ENCODE measurements around the gene ATG5.

Gene ATG5

GRCh38 chr6:106143665-106144064 lies 181.9 kb downstream of the ATG5 start:
- ChIA-PET POLR2A (ENCODE audit: low non-redundant PET) (no interaction called here), CTCF (interaction anchor here (0.6 kb wide), 1 partner anchor 38 kb away, joined by 3 read pairs; no protein-coding TSS in a partner anchor)
- no peak for DNase-seq (ENCODE audit: low spot score)
- TF ChIP-seq, protein P1, sequence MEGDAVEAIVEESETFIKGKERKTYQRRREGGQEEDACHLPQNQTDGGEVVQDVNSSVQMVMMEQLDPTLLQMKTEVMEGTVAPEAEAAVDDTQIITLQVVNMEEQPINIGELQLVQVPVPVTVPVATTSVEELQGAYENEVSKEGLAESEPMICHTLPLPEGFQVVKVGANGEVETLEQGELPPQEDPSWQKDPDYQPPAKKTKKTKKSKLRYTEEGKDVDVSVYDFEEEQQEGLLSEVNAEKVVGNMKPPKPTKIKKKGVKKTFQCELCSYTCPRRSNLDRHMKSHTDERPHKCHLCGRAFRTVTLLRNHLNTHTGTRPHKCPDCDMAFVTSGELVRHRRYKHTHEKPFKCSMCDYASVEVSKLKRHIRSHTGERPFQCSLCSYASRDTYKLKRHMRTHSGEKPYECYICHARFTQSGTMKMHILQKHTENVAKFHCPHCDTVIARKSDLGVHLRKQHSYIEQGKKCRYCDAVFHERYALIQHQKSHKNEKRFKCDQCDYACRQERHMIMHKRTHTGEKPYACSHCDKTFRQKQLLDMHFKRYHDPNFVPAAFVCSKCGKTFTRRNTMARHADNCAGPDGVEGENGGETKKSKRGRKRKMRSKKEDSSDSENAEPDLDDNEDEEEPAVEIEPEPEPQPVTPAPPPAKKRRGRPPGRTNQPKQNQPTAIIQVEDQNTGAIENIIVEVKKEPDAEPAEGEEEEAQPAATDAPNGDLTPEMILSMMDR (conservative IDR thresholded peaks at IDR 0.05; ENCODE audit: low read depth), result no peak
- H3K27ac ChIP-seq, result no peak overlapping the region

DNA sequence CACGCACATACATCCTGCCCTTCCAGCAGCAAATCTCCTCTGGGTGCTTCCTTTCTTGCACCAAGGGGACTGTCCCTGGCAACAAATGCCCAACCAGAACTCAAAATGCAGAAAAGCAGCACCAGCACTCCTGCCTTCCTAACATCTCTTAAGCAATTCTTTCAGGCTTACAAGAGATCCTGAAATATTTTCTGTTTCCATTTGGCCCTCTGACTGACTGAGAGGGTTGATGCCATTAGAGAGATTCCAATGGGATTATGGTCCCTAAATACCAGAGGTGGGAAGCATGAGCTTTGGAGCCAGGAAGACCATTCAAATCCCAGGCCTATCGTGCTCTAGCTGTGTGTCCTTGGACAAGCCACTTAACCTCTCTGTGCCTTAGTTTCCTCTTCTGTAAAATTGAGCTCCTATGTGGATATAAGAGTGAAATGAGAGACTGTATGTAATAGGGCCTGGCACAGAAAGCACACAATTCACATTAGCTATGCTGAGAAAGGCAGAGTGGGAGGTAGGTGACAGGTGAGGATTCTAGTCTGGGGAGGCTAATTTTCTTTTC lies 182.6 kb downstream of the ATG5 start:
- ChIA-PET CTCF (no interaction called here), POLR2A (ENCODE audit: low non-redundant PET) (no interaction called here)
- H3K27ac ChIP-seq, result no peak overlapping the region
- TF ChIP-seq, protein P1 (conservative IDR thresholded peaks at IDR 0.05; ENCODE audit: low read depth), result no peak
- DNase-seq (ENCODE audit: low spot score), result no peak

DNA sequence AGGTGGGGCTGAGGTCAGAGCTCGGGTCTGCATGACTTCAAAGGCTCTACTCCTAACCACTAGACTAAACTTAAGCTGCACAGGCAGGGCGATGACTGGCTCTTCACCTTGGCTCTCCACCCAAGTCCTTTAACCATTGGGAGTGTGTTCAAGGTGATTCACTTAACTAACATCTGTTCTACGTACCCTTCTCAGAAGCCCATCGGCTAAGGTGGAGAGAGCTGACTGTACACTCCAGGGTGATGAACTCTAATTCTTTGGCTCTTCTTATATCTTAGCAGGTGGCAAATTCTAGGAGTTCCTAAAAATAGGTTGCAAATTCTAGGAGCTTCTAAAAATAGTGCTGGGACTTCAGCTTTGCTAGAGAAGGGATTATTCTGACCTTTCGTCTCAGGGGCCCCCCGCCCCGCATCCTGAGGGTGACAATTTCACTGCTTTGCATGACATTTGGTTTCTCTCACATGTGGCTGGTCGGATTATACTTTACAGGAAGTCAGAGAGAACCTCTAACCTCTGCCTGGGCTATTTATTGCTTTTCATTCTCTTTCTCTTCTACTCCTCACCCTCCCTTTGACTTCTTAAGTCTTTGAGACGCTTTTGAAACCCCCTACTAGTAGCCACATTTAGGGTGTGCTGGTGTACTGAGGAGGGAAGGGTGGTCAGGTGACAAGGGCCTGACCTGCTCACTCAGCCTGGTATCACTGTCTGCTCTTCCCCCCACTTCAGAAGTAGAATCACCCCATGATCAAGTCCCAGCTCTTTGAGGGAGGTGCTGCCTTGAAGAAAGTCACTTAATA lies 183.9 kb downstream of the ATG5 start:
- ChIA-PET CTCF (interaction anchor here (0.6 to 1.2 kb wide), 2 partner anchors 52 to 697 kb away, joined by 3 read pairs; no protein-coding TSS in a partner anchor), POLR2A (ENCODE audit: low non-redundant PET) (no interaction called here)
- TF ChIP-seq, protein P1 (conservative IDR thresholded peaks at IDR 0.05; ENCODE audit: low read depth), result no peak
- DNase-seq (ENCODE audit: low spot score), result no peak
- no peak overlapping the region for H3K27ac ChIP-seq

- POLR2A ChIA-PET (ENCODE audit: low non-redundant PET), result no interaction called here
- CTCF ChIA-PET, result no interaction called here
- TF ChIP-seq, protein P1 (conservative IDR thresholded peaks at IDR 0.05; ENCODE audit: low read depth), result no peak
- no peak for DNase-seq (ENCODE audit: low spot score)
- H3K27ac ChIP-seq, result no peak overlapping the region
These were observed 187.4 kb downstream of the ATG5 start for GRCh38 chr6:106138151-106138550.

- no peak overlapping the region for H3K27ac ChIP-seq
- CTCF ChIA-PET, result no interaction called here
- POLR2A ChIA-PET (ENCODE audit: low non-redundant PET), result no interaction called here
- DNase-seq (ENCODE audit: low spot score), result no peak
- TF ChIP-seq, protein P1 (conservative IDR thresholded peaks at IDR 0.05; ENCODE audit: low read depth), result no peak
These were observed 188.7 kb downstream of the ATG5 start for GRCh38 chr6:106136845-106137244.

GRCh38 chr6:106135911-106136571 lies 189.5 kb downstream of the ATG5 start:
- ChIA-PET CTCF (interaction anchor here (0.6 kb wide), 1 partner anchor 57 kb away, joined by 3 read pairs; no protein-coding TSS in a partner anchor), POLR2A (ENCODE audit: low non-redundant PET) (no interaction called here)
- TF ChIP-seq, protein P1 (conservative IDR thresholded peaks at IDR 0.05; ENCODE audit: low read depth), result no peak
- no peak for DNase-seq (ENCODE audit: low spot score)
- H3K27ac ChIP-seq, result no peak overlapping the region

Data from RWPE1 (cell line).